Stimulated activated CD4-positive, alpha-beta T cell treated with anti-CD3 and anti-CD28 coated beads, Interleukin-4, amount 100 ng/mL, for 1 hour (primary cell): ENCODE results near the gene ALDH1A3.

Source experiments
- DNase-seq: peaks from one replicate; pipeline ENCODE4 v3.0.0-alpha.2; 2020

Gene ALDH1A3

DNA sequence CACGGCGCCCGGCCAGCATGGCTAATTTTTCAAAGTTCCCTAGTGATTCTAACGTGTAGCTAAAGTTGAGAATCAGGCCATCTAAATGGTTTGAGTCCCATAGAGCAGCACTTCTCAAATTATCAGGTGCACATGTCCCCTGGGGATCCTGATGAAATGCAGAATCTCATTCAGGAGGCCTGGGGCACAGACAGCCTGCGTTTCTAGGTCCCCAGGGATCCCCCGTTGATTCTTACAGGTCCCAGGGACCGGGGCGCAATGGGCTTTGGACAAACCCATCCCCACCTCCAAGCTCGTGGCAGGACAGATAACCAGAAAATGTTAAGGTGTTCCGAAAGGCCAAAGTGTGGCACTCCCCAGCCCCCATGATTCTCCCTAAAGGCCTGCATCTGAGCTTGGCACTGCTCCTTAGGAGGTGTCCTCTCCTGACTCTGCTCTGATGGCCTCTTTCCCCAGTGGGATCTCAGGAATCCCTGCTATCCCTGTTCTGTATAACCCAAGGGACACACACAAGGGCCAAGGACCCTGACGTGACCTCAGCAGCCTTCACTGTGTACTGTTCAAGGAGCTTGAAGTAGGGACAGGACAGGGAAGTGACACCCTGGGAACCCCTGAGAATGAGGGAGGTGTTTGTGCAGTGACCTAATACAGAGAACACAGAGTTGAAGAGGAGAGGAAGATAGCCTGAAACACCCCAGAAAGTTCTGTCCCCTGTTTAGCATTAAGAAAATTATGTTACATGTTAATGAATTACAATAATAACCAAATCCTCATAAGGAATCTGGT is 47.5 kb downstream of the ALDH1A3 start:
- DNase-seq = no peak

GRCh38 chr15:100928632-100929280 is 49.1 kb downstream of the ALDH1A3 start:
- no peak for DNase-seq

GRCh38 chr15:100929641-100930042 is 50.0 kb downstream of the ALDH1A3 start:
- DNase-seq = no peak

DNA sequence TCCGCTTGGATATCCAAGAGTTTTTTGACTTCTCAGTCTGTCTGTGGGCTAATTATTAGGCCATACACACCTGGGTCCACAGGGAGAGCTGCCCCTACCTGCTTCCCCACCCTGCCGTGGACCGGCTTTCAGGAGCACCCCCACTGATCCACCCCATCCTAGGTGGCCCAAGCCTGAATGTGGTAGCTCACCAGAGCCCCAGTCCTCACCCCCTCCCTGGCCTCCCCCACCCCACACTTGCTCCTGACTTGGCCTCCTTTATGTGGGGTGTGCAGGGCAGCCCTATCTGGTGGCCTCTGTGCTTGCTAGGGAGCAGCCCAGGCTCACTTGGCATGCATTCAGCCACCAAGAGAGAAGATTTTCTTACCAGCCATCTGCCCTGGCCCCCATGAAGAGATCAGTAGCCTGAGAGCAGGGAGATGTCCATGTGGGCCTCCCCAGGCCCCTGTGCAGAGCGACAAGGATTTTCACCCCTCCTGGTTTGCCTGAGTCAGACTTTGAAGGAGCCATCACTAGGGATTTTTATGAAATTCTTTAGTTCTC is 50.7 kb downstream of the ALDH1A3 start:
- DNase-seq = no peak

GRCh38 chr15:100931143-100931890 is 51.7 kb downstream of the ALDH1A3 start:
- no peak for DNase-seq

DNA sequence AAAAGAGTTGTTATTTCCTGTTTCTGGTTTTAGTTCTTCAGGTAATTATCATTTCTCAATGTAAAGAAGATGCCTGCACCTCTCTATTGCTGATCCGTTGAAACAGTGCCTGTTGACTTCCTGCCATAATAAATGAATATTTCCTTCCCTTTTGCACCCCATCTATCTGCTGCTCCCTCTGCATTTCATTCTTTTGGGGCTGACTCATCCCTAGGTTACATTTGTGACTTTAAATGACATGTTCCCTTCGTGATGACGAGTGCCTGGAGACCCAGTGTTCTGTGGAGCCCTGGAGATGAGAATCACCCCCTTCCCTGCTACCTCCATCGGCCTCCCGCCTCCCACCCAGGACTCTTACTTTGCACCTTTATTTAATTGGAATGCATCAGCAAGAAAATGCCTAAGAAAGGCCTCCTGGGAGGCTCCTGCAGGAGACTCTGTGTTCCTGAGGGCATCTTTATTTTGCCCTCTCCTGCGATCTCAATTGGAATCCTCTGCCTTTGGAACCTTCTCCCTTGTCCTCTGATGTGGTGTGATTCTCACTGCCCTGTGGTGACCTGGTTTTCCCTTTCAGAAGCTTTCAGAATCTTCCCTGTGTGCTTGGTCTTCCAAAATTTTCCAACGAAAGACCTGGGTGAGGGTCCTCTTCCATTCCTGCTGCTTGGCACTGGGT is 53.2 kb downstream of the ALDH1A3 start:
- DNase-seq = no peak

- no peak for DNase-seq
Observed at GRCh38 chr15:100934166-100934565, 54.5 kb downstream of the ALDH1A3 start.

DNA sequence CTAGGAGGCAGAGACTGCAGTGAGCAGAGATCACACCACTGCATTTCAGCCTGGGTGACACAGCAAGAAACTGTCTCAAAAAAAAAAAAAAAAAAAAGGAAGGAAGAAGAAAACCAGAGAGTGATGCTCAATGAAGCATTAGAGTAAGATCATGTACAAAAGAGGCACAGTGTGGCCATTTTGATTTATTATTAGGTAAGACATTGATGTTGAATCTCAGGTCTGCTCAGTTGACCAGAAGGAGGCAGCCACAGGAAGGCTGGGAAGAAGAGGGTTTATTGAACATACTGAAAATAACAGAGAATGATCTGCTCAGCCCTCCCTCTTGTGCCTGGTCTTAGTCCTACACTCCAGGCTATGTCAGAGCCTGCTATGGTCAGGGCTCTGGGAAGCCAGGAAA is 55.1 kb downstream of the ALDH1A3 start:
- no peak for DNase-seq

GRCh38 chr15:100937171-100937570 is 57.5 kb downstream of the ALDH1A3 start:
- no peak for DNase-seq

DNA sequence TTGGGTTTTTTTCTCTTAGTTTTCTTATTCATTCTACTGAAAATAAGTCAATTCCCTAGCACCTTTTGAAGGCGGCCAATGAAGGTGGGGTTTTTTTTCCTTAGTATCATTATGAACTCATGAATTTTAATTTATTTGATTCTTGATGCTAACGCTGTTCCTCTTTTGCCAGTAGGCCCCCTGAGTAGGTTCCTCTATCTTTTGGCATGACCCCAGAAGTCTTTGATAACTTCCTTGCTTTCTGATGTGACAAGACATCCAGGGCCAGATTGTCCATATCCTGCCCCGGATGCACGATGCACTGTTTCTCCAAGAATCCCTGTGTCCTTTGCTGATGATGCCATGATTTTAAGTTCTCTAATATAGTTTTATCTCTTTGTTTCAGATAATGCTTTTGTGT is 60.2 kb downstream of the ALDH1A3 start:
- no peak for DNase-seq

- no peak for DNase-seq
Observed at GRCh38 chr15:100940767-100941379, 61.2 kb downstream of the ALDH1A3 start.

- DNase-seq = no peak
Observed at GRCh38 chr15:100941536-100941935, 61.9 kb downstream of the ALDH1A3 start.

GRCh38 chr15:100942656-100943425 is 63.2 kb downstream of the ALDH1A3 start:
- DNase-seq = no peak

DNA sequence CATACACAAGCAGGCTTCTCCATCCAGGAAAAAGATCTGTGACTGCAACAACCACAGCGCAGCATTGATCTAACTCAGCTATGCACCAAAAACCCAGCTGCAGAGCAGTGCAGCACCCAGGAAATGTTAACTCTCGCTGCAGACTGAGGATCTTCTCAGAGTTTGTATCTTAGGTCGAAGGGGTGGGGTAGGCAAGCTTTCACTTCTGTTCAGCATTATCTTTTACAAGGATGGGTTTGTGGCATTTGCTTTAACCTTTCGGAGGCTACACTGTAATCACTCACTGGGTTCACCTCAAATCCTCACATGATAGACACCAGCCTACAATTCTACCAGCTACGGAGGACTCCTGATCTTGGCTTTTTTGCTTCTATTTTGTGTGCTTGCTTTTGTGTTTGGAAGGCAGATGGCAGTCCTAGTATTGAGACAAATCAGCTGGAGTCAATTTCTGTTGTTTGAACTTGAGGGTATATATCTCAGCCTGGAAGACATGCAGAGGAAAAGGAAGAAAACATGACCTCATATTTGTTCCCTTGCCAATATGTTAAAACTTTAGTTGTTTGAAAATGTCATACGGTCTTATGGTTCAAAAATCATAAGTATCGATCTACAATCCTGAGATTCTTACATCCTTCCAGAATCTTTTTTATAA is 64.7 kb downstream of the ALDH1A3 start:
- no peak for DNase-seq

DNA sequence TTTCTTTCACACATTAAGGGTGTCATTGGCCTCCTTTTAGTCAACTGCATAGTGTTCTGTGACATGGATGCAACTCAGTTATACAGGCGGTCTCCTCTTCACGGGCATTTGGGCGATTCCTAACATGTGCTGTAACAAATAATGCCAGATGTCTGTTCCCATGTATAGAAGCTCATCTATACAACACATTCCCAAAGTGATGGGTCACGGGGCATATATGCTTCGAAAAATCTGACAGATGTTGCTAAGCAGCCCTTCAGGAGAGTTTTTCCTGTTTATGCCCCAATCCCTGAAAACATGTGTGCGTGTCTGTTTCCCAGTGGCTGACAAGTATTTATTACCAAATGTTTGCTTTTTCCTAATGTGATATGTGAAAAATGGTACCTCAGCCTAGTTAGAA is 65.4 kb downstream of the ALDH1A3 start:
- DNase-seq = no peak

- DNase-seq = no peak
Observed at GRCh38 chr15:100947760-100948429, 68.3 kb downstream of the ALDH1A3 start.

- DNase-seq = no peak
Observed at GRCh38 chr15:100948430-100948762, 68.8 kb downstream of the ALDH1A3 start.

DNA sequence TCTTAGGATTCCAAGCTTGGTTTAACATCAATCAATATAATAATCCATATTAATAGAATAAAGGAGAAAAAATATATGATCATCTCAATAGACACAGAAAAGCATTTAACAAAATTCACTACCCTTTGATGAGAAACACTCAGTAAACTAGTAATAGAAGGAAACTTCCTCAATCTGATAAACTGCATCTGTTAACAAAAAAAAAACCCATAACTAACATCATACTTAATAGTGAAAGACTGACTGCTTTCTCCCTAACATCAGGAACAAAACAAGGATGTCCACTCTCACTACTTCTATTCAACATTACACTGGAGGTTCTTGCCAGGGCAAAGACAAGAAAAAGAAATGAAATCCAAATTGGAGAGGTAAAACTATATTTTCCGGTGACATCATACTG is 70.1 kb downstream of the ALDH1A3 start:
- no peak for DNase-seq

GRCh38 chr15:100951965-100952364 is 72.3 kb downstream of the ALDH1A3 start:
- no peak for DNase-seq

DNA sequence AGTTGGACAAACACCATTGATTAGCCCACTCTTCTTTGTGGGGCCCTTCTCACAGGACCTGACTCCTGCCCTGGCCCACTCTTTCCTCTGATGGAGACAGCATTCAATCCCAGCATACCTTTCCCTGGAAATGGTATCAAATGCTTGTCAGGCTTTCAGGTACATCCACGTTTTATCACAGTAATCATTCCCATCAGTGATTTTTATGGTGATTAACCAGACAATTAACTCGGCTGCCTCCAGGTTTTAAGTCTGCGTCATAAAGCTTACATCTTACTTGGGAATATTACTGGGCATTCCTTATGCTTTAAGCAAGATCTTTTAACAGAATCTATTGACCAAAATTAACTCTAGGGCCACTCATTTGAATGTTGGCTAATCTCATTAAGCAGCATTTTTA is 72.9 kb downstream of the ALDH1A3 start:
- DNase-seq = no peak
